NCI-H187 (cell line): ENCODE measurements around the gene CCDC146.
"Not testable (repeated sequence)": the region's sequence is repeated elsewhere in the genome, so short reads cannot be mapped to it uniquely, and the experiment has no call there.

Source experiments
- DNase-seq, 2 experiments: peaks; one replicate each; lab custom pipeline; 2025; lab: John Stamatoyannopoulos, UW

Gene CCDC146

DNA sequence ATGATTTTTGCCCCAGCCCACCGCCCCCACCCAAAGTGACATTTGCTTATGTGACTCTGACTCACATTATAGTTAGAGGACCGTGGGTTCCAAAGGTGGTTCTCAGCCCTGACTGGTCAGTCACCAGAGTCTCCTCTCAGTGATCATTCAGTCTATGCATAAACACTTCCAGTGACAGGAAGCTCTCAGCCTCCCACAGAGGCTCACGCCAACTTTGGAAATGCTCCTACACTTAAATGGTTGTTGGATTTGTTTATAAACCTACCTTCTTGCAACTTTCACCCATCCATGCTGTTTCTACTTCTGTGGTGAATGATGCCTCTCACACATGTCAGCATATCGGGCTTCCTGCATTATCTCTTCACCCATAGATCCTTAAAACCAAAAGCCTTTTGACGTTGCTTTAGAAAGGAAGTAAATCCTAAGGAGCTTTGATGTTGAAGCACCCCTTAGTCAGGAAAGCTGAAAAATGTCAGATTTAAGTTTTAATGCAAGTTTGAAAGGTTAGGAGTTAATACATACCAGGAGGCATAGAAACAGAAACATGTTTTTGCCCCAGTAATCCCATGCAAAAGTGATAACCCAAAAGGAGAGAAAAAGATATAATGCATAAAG lies 123.7 kb downstream of the CCDC146 start:
- no peak for DNase-seq

DNA sequence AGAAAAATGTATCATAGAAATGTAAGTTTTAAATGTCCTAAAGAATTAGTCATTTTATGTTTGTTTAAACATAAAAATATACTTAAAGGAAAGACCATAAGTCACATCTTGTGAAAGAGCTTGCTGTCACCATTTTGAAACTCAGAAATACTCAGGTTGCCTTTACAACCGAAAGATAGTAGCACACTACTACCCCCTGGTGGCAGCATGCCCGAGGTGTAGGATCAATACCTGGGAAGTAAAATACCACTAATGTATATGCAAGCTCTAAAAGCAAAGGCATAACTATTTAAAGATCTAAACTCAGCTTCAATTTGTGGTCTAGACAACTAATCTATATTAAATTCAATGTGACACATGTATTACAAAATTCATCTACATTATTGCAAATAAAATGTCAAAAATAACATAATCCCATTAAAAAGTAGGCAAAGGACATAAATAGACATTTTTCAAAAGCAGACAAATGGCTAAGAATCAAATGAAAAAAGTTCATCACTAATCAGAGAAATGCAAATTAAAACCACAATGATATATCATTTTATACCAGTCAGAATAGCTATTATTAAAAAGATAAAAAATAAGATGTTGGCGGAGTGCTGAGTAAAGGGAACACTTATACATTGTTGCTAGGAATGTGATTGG lies 124.9 kb downstream of the CCDC146 start:
- peak; percentile 67 to 70 for DNase-seq

DNA sequence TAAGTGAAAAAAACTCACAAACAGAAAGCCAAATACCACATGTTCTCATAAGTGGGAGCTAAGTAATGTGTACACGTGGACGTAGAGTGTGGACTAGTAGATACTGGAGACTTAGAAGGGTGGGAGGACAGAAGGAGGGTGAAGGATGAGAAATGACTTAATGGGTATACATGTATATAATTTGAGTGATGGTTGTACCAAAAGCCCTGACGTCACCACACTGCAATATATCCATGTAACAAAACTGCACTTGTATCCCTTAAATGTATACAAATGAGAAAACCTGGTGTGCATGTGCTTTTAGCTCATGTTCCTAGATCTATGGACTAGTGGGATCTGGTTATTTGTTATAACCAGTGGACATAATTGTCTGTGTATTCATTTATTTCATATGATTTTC lies 125.7 kb downstream of the CCDC146 start:
- DNase-seq = no peak

DNA sequence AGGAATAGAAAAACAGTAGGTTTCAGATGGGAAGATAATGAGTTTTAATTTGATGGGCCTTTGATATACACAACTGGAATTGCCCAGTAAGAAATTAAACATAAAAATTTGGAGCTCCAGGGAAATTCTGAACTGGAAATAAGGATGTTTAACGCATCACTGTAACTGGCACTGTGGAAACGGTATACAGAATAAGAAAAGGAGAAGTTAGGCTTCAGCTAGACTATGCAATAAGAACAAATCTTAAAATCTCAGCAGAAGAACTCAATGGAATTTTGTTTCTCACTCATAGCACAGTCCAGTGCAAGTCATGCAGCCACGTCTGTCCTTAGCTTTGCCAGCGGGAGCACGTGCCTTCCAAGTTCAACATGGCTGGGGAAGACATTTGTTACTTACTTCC lies 130.1 kb downstream of the CCDC146 start:
- no peak for DNase-seq

DNA sequence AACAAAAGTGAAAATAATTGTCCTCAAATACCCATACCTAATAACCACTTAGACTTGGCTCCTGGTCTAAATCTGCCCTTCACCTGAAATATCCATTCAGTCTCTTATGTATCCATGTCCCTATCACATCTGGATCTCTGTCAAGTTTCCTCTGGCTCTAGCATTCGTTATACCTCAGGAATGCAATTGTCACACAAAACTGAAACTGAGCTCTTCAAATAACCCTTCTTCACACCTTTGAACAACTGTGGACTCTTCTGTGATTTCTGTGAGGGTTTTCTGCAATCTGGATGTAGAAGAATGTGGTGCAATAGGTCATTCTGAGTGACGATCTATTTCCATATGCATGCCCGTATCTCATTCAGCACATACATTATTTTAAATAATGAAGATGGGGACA lies 130.7 kb downstream of the CCDC146 start:
- no peak for DNase-seq

DNA sequence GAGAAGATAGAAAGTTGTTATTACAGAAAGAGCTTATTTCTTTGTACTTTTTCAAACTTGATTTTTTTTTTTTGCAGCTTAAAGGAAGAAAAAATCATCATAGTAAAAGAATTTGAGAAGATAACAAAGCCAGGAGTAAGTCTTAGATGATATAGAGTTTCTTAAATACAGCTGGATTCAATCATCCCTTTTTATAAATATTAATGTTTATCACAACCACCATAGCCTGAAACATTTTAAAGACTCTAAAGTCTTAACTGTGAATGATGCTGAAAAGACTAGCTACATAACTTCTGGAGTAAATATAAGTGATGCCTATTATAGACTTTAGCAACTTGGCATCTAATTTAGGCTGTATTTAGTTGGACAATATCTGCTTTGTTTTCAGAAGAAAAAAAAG lies 132.0 kb downstream of the CCDC146 start:
- no peak for DNase-seq

DNA sequence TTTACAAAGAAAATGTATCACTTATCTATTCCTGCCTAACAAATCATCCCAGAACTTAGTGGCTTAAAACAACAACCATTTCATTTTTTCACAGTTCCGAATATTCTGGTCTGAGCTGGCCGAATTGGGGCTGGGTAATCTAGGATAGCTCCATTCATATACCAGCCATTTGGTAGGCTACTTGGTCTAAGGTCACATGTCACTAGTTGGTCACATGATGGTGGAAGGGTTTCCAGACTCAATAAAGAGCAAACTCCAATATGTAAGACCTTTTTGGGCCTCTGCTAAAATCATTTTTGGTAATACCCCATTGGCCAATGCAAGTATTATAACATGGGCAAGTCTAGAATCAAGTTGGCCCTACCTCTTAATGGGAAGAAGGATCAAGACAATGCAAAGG lies 132.5 kb downstream of the CCDC146 start:
- no peak for DNase-seq

DNA sequence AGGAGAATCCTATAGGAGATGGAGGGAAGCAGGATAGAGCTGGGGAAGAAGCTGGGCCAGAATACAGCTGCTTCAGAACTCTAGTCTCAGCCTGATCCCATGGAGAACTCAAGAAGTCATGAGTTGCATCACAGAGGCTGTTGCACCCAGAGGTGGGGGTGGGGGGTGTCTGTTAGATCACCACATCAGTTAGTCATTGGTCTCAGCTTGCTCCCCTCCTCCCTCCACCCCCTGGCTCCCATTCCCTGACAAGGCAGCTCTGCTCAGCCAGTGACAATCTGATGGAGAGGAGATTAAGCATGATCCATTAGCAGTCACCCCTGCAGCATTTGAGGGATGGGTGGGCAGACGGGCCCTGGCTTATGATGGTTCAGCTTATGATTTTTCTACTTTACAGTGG lies 135.6 kb downstream of the CCDC146 start:
- no peak for DNase-seq

DNA sequence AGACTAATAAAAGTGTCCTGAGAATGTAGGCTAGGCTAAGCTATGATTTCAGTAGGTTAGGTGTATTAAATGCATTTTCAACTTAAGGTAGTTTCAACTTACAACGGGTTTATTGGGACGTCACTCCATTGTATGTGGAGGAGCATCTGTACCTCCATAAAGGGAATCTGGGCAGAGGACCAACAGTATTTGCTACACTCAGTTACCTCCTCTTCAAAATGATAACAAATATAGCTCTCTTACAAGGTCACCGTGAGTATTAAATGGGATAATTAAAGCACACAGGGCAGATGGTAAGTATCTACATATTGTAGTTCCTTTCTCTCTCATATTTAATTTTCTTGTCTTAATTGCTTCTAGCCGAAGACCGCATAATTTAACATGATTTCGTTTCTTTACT lies 136.2 kb downstream of the CCDC146 start:
- no peak for DNase-seq

DNA sequence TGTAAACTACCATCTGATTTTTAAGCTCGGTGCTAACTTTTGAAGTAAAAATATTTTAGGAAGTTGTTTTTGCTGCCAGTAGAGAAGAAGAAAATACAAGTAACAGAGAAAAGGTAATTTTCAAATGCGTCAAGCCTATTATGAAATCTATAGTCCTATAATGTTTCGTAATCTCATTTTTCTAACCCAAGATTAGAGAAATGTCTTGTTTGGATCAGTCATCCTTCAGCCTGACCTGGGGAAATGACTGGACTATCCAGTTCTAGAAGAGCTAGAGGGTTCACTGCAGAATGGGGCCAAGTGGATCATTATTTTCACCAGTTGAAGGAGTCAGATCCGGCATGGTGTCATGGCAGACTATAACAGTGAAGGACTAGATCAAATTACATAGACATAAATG lies 139.9 kb downstream of the CCDC146 start:
- DNase-seq = no peak

DNA sequence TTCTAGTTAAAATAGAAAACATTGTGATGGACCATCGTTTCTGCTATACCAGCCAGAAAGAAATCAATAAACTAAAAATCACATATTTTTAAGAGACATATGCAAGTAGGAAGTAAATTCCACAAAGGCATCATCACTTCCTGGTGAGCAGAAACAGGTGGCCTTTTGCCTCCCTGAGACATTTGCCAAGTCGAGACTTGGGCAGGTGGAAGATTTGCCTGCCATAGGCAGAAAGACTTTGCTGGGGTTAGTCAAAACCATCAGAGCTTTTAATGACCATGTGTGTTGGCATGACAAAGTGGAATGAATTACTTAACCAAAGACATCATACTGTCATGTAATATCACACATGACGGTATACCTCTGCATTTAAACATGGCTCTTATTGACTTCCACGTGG lies 143.3 kb downstream of the CCDC146 start:
- DNase-seq = no peak

DNA sequence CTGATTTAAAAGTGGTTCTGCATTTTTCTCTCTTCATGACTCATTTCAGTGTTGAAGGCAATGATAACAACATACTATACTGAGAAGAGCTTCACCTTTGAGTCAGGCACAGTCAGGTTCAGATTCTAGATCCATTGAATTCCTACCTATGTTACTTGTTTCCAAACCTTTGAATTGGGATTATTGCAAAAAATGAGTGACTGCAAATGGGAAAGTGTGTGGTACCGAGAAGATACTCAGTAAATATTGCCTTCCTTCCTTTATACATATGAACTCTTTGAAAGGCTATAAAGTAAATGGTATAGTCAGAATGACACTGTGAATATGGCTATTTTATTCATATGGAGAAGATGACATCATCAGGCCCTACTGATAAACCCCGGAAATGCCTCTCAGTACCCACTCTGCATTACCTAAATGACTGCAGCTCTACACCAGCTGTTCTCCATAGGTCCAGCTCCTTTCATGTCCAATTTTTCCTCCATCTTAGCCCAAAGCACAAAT lies 143.9 kb downstream of the CCDC146 start:
- DNase-seq = no peak

DNA sequence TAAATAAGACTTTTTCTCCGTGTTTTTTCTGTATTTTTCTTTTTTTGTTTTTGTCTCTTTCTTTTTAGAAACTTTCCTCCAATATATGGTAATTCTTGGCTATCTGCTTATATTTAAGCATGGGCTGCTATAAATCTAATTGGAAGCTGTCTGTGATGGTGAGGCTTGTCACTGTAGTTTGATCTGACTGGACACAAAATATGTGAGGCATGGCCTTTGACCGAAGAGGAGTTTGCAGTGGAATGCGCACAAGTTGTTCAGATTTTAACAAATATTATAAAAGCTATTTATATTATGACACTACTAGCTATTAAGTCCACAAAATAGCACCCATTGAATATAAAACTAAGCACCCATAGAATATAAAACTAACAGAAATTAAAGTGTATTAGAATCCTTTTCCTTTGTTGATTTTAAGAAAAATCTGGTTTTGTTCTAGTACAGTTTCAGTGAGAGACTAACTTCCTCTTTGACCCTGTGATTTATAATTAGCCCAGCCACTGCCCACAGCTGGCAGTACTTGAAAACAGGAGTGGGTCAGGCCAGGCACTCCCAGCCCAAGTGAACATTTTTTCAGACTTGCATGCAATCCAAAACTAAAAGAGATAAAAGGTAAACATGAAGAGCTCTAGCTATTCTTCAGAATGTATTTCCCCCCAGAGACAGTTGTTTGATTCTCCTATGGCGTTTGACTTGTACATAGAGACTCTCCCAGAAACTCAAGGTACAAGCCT lies 147.1 kb downstream of the CCDC146 start:
- no peak for DNase-seq

DNA sequence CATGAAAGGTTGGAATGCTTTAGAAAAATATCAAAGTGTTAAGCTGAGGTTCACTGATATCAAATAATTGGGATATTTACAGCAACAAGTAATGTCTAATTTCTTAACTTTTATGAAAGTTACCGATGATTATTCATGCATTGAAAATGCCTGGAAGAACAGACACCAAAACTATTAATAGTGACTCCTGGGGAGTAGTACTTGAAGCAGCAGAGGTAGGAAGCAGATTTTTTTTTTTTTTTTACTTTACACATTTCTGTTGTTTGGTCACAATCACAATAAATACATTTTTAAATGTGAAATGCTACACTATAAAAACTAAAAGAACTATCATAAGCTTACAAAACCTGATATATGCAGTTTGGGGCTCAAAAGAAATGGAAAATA lies 147.7 kb downstream of the CCDC146 start:
- no peak for DNase-seq

DNA sequence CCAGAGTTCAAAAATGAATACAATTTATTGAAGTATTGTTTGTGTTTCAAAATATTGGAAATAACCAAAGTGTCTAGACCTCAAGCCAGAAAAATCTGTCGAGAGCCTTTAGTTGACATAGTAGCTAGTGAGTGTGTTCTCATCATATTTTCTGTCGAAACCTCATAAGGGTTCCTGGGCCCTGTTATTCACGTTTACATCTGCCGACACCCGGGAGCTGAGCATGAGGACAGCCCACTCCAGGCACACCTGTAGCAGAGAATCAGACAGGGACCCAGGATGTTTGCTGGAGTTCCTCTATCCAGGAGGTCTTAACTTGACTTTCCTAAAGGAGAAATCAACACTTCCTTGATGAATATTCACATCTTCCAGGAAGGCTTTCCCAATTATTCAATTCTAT lies 149.4 kb downstream of the CCDC146 start:
- no peak for DNase-seq

DNA sequence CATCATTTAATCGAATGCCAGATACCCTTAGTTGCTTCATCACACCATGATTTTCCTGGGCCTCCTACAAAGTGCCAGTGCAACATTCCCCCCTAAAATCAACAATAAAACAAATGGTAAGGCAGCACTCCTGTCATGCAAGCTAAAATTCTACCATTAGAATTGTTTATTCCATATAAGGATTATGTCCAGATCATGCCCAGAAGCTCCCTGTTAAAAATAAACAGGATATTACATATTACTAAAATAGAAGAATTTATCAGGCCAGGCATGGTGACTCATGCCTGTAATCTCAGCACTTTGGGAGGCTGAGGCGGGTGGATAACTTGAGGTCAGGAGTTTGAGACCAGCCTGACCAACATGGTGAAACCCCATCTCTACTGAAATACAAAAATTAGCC lies 153.2 kb downstream of the CCDC146 start:
- DNase-seq = not testable (repeated sequence)

DNA sequence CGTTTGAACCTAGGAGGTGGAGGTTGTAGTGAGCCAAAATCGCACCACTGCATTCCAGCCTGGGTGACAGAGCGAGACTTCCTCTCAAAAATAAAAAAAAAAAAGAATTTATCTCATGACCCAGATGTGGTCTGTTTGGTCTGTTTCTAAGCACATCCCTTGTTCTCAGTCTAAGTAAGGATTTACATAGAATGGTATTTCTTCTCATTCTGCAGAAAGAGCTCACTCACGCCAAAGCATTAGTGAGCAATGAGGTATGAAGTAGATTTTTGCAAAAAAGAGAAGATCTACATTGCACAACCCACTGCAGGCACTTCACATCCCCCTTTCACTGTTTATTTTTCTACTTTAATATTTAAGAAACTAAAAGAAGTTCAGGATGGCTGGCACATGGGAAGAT lies 153.7 kb downstream of the CCDC146 start:
- no peak for DNase-seq

DNA sequence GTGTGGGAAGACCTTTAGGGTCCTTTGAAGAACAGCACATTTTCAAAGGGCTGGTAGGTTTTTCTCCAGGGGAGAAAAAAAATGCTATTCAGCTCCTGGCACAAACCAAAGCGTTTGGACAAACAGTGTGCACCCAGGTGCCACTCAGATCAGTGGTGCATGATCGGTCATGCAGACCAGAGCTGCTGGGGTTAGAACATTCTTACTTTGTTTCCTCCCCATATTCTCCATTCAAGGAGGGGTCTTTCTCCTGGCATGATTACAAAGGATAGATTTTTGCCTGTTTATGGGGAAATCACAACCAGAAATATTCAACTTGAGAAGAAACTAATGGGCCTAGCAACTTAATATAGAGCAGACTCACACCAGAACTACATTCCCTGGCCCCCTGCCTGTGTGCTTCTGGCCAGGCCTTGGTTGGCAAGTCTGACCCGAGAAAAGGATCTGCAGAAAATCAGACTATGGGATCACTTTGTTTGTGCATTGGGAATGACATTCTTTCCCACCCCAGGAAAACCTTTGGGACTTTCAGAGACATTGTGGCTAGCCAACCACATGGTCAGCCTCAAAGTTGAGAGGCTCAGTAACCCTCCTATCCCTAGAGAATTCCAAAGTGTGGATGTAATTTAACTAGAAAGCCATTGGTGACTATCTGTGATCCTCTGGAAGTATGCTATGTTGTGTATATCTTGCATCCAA lies 159.5 kb downstream of the CCDC146 start:
- DNase-seq = no peak

DNA sequence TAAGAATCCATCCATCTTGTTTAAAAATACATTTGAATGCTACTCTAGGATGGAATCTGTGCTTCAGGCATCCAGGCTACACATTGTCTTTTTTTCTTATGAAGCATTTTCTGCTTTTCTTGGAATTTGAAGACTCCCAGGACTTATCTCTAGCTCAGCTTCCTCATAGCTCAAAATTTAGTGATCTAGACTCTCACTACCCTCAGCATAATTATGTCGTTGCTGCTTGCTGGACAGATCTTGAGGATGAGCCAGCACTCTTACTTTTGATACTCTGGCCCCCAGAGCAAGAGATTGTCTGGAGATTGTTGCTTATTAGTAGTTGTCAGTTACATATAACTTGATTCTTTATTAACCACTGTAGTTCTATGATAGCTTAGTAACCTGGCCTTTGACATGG lies 160.5 kb downstream of the CCDC146 start:
- no peak for DNase-seq

DNA sequence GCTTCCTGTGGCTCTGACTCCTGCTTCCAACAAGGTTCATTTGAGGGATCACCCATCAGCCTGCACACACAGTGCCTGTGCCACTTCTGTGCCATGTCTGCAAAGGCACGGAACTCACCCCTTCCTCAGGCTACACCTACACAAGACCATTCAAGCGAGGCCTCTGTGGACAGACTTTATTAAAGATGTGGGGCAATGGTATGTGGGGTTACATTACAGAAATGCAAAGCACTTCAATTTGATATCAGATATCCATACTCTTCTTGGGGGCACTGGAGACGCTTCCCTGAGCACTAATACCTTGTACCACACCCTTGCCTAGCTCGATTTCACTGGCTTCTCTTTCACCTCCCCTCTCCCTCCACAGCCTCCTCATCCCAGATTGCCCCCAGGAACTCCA lies 161.6 kb downstream of the CCDC146 start:
- DNase-seq = no peak

DNA sequence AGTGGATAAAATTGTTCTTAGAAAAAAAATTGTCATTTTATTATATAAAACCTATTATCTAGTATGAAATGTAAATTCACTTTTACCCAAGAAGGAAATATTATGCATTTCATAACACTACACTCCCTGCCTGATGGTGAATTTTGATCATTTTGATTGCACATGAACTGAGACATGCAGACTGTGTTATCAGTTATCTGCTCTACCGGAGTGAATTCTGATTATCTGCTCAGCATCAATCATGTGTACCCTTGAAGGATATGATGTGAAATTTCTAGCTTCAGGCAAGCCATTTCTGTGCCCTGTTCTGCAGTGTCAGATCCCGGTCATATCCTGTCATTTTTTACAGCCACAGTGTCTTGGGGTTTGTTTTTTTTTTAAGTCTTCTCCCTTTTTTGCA lies 162.2 kb downstream of the CCDC146 start:
- DNase-seq = no peak

DNA sequence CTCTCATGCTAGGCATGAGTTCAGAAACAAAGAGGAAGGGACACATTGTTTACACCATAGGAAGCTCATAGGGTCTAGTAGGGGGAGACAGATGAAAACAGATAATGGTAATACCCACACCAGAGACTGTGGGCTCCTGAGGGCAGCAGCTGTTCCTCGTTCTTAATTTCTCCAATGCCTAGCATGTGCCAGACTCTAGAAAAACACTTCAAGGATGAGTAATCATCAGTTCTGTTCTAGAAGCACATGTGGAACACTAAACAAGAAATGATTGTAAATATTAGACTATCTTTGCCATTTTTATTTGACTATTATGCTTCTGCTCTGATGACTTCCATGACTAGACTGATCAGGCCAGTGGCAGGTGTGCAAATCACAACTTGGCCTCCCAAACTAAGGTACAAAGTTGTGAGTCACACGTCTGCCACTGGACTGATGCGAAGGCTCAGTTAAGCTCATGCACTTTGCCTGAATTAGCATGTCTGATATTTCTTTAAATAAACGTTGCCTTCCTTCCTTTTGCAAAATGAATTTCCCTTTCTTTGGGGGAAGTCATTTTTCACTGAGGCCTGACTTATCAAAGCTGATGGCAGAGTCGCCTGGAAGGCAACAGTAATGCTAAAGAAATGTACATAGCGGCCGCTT lies 166.4 kb downstream of the CCDC146 start:
- no peak for DNase-seq
